Breast epithelium (tissue), 3 donors: ENCODE data around the gene COA8.

Experiments used
- POLR2A ChIP-seq: fragments of 450-650 bp; IDR thresholded peaks from one replicate; pipeline ENCODE4 v1.6.1; 2016; ENCODE audit warnings: antibody characterized with exemption, mild to moderate bottlenecking, moderate library complexity
- TF ChIP-seq, protein P1 (sequence below), 3 donors: fragments of 450-650 bp; IDR thresholded peaks; one replicate each; pipeline ENCODE4 v1.5.1; 2016 to 2017; ENCODE audit warnings: antibody characterized with exemption in 3 of 3, mild to moderate bottlenecking in 3 of 3, moderate library complexity in 3 of 3

DNA sequence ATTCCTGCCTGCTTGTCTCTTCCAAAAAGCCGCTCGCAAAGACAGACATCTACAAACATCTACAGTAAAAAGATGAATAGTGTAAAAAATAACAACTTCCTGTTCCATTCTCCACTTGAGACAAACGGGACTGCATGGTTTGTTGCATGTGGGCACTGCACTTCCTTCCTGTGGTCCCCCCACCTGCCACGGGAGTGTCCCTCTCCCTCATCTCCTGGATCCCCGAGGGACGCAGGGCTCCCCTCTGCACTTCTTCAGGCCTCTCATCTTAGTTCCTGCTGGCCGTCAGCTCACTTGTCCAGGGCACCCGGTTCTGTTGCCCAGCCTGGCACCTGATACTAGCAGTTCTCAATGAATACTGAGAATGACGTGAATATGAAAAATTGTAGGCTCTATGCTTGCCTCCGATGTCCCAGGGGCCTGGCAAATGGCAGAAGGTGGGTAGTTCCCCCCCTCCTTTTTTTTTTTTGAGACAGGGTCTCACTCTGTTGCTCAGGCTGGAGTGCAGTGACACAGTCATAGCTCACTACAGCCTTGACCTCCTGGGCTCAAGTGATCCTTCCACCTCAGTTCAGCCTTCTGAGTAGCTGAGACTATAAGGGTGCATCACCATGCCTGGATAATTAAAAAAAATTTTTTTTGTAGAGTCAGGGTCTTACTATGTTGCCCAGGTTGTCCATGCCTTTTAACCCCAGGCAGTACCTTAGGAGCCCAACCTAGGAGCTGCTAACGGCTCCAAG, 62.8 kb downstream of the COA8 start:
- TF ChIP-seq, protein P1, sequence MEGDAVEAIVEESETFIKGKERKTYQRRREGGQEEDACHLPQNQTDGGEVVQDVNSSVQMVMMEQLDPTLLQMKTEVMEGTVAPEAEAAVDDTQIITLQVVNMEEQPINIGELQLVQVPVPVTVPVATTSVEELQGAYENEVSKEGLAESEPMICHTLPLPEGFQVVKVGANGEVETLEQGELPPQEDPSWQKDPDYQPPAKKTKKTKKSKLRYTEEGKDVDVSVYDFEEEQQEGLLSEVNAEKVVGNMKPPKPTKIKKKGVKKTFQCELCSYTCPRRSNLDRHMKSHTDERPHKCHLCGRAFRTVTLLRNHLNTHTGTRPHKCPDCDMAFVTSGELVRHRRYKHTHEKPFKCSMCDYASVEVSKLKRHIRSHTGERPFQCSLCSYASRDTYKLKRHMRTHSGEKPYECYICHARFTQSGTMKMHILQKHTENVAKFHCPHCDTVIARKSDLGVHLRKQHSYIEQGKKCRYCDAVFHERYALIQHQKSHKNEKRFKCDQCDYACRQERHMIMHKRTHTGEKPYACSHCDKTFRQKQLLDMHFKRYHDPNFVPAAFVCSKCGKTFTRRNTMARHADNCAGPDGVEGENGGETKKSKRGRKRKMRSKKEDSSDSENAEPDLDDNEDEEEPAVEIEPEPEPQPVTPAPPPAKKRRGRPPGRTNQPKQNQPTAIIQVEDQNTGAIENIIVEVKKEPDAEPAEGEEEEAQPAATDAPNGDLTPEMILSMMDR (IDR thresholded peaks at IDR 0.05) = no peak
- TF ChIP-seq POLR2A = no peak
